Activated CD4-positive, alpha-beta T cell treated with anti-CD3 and anti-CD28 coated beads for 4 hours (primary cell): ENCODE data around the gene CTRB1.
"Not testable (repeated sequence)": the region's sequence is repeated elsewhere in the genome, so short reads cannot be mapped to it uniquely, and the experiment has no call there.

Experiments
- DNase-seq, 2 donors: peaks; one replicate each; pipeline ENCODE4 v3.0.0-alpha.2; 2020

CTRB1 gene

DNA sequence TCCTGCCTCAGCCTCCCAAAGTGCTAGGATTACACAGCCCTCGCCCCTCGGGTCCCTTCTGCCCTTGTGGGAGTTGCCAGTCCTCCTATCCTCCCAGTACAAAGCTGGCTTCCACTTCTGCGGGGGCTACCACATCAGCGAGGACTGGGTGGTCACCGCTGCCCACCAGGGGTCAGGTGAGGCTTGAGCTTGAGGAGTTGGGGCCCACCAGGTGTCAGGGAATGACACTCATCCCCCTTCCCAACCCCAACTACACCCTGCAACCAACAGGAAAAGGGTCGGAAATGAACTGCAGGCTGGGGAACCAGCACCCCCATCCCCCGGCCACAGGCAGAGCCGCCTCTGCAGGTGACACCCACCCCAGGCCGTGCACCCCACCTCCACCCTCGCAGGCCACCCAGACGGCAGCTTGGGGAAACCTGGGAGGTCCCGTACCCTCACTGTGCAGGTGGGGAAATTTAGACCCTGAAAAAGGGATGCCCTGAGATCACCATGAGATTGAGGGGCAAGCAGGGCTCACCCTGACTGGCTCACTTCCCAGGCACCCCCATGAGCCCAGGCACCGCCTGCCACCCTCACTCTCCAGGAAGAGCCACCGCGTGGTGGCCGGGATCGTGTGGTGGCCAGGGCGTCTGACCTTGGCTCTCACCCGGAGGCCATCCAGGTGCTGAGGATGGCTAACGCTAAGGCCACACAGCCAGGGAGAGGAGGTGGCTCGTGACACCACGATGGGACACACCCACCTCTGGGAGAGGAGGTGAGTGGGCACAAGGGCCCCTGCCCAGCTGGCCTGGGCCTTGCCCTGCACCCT lies 8.0 kb downstream of the CTRB1 start:
- DNase-seq: no peak

DNA sequence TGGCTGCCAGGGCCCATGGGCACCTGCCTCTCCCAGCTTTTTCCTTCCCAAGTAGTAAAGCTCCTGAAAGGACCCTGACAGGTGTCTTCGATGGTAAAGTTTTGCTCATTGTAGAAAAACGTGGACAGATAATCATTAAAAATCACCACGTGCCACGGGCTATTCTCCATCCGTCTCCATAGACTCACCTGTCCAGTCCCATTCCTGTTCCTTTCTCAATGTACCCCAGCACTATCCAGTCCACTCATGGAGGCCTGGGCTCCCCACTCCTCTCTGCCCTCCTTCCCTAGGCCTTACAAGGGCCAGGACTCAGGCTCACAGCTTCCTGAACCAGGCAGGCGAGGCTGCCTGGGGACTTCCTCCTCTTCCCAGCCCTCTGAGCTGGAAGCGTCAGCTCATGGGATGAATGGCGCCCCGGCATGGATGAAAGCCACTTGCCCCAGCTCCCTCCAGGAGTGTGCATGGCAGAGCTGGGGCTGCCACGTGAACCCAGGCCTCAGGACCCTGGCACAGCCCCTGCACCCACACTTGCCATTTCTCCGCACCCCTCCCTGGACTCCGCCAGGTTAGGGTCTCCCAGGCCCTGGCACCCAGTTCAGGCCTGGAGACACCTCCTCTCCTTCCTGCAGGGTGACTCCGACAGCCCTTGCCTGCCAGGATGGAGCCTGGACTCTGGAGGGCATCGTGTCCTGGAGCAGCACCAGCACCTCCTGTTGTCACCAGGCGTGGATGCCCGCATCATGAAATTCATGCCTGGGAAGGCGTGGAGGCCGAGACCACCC lies 8.8 kb downstream of the CTRB1 start:
- no peak for DNase-seq

DNA sequence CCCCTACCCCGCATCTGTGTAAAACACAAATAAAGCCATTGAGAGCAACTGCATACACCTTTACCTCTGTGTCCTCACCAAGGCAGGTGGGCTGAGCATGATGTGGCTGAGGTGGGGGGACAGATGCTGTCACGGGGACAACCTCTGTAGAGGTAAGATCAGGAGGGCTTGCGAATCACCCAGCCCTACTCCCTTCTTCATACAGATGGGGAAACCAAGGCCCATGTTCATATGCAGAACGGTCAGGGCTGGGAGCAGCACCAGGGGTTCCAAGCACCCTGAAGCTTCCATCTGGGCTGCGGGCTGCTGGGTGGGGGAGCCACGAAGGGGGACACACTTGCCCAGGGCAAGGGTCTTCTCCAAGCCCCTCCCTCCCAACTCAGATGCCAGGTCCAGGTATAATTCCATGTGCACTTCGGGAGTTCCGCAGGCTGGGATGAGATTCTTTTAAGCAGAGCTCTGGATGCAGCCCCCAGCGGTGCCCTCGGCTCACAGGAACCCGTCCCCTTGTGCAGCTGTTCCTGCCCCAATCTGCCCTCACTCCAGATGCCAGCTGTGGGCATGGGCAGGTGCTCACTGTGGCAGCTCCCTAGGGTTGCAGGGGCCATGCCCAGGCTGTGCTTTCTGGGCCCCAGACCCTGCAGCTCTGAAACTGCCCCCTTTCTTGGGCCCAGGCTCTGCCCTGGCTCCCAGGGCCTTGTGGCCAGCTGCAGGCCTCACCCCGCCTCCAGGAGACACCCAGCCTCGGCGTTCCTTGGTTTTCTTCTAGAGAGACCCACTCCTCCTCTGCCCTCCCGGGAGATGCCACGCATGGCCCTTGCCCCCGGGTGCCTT lies 9.6 kb downstream of the CTRB1 start:
- no peak for DNase-seq

DNA sequence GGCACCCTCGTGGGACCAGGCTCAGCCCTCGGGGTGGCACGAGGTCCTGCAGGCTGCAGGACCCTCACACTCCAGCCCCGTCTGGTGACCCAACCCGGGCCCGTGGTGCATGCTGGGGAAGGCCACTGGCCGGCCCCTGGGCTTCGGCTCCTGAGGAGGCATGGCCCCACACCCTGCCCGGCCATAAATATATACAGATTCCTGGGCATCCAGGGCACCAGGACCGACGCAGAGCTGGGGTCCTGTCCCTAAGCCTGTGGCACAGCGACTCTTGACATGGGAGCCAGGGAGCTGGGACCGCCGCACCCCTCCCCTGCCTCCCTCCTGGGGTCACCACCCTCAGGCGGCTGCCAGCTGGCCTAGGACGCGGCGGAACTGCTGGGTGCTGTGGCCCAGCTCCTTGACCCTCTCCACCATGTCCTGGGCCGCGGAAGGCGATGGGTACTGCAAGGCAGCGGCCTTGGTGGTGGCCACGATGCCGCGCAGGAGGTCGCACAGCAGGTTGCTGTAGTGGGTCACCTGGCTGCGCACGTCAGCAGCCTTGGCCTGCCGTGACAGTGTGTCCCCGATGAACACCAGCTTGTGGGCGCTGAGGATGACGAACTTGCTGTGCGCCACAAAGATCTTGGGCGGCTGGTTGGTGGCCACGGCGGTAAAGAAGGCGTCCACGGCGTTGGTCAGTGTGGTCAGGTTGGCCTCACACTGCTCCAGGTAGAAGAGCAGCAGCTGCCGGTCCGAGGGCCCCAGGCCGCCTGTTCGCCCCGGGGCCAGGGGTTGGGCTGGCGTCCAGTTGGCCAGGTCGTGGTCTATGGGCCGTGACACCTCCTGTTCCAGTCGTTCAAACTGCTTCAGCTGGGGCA lies 10.6 kb downstream of the CTRB1 start:
- DNase-seq: no peak

DNA sequence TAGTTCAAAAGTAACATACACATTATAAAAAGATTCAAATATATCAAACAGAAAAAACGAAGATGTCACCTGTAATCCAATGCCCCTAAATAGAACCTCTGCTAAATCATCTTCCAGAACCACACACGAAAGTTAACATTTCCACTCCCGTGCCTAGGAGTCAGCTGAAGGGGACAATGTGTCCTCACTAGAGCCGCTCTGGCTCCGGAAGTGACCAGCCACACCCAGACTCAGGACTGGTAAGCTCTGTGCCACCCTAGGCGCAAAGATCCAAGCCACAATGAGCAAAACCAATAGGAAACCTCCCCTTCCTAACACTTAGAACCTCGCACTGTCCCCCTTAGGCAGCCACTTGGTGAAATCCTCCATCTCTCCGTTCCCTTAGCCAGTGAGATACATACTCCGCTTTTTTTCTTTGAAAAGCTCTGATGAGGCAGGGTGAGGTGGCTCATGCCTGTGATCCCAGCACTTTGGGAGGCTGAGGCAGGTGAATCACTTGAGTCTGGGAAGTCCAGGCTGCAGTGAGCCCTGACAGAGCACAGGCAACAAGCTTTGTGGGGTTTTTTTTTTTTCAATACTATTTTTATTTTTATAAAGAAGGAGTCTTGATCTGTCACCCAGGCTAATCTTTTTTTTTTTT lies 11.8 kb downstream of the CTRB1 start:
- no peak for DNase-seq

DNA sequence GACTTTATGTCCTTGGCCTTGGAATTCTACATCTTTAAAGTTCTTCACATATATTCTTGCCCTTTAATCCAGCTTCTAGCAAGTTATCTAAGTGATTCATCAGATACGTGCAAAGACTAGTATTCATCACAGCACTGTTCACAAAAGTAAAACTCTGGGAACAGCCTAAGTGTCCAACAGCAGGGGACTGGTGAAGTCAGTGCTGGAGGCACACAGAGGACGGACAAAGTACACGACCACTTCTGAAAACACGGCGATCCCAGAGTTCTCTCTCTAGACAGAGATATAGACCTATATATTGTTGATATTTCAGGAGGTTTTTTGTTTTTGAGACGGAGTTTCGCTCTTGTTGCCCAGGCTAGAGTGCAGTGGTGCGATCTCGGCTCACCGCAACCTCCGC lies 12.8 kb downstream of the CTRB1 start:
- DNase-seq: no peak

DNA sequence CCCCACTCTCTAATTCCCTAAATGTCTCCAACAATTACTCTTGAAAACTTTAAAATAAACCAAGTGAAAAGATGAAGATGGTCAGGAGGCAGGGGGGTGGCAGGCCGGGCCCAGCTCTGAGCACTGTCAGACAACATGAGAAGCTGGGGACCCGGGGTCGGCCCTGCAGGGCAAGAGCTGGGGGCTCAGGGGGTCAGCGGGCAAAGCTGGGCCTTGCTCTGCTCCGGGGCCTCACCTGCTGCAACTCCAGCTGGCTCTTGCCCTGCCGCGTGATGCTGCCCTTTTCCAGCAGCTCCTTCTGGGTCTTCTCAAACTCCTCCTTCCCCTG lies 14.8 kb downstream of the CTRB1 start:
- DNase-seq: no peak

DNA sequence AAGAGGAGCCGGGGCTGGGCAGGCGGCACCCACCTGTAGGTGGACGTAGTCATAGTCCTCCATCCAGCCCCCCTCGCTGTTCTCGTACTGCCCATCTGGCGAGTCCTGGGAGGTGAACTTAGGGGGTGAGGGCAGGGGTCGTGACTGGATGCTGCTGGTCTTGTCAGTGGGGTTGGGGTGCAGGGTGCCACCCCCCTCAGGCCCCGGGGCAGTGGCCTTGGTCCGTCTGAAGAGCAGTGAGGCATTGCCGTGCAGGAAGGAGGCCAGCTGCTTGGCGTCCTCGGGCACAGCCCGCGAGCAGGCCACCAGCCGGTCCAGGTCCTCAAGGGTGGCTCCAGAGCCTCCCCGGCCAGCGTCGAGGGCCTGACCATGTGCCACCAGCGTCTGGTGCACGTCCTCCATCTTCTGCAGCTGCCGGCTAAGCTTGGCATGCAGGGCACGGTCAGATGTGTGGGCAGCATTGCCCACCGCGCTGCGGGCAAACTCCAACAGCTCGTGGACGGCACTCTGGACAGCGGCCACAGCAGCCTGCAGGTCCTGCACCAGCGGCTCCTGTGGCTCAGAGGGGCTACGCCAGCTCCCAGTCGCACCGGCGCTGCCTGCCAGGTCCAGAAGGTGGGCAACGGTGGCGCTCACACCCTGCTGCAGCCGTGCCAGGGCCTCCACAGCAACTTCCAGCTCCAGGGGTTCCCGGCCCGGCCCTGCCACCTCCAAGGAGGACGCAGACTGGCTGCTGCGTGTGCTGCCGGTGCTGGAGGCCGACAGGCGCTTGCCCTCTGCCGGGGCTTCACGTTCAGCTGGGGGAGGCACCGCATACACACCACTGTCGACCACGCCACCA lies 16.3 kb downstream of the CTRB1 start:
- DNase-seq: no peak

DNA sequence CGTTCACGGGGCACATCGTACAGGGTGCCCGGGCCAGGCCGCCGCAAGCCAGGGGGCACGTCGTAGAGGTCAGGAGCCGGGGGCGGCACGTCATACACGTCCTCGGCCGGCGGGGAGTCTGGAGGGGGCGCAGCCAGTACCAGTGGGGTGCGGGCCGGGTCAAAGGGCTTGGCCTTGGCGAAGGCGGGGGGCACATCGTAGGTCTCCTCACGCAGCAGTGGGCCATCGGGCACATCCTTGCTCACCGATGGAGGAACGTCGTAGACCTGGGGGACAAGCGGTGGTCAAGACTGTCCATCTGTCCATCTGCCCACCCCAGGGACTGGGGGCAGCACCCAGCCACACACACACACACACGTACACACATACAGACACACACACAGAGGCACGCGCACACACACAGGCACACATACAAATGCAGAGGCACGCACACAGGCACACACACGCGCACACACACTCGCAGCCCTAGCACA lies 17.0 kb downstream of the CTRB1 start:
- DNase-seq: no peak

DNA sequence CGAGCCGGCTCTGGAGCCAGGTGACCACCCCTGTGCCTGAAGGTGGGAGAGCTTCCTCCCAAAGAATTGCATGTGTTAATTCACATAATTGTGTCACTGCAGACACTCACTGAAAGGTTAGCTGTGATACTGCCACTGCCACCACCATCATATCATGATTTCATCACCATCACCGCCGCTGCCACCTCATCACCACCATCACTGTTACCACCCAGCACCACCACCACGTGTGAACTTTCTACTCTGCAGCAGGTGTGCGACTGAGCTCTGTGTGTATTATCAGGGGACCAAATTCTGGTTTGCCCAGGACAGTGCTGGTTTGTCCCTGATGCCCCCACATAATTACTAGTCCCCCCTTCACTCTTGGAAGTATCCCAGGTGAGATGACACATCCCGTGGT lies 17.4 kb downstream of the CTRB1 start:
- no peak for DNase-seq

DNA sequence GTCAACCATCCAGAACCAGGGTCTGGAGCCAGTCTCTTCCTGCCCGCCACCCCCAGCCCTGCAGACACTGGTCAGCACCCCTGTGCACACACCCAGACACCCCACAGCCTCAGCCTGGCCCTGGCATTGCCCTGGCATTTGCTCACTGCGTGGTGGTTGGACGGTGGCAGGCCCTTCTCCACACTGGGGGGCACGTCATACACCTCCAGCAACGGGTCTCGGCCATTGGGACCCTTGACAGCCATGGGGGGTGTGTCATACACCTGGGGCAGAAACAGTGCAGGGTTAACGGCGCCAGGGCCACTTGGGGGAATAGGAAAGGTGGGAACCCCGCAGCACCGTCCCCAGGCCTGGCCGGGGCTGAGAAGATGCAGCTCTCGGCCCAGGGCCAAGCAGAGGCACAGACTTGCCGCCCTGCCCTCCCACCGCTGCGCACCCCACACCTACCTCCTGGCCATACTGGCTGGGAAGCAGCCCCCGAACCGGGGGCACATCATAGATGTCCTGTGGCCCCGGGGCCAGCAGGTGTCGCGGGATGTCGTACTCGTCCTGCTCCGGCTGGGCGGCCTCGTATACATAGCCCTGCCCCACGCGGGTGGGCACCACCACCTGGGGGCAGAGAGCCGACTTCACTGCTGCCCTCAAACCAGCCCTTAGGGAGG lies 18.1 kb downstream of the CTRB1 start:
- DNase-seq: no peak

DNA sequence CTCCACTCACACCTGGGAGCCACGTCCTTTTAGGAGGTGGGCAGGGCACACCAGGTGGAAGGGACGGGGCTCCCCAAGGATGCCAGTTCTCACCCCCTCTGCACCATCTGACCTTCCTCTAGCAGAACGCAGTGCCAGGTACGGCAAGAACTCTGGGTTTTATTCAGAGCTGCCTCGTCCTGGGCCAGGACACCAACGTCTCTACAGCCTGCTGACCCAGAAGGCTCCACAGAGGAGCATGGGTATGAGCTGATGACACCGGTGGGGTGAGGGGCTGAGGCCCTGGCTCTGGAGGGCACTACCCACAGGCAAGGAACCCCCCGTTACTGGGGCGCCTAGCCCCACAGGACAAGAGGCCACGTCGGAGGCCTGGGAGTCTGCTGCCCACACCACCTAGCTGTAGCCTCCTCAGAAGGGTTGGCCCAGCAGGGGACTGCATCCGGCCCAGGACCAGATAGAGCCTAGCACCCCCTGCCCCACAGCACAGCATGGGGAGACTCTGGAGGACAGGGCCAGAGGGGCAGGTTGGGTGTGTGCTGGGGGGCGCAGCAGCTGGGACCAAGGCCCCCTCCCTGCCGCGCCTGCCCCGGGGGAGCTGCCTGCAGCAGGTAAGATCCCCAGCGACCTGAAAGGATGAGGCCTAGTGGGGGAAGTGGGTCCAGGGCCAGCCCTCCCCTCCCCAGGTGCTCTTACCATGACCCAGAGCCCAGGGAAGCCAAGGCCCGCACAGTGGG lies 18.8 kb downstream of the CTRB1 start:
- no peak for DNase-seq

DNA sequence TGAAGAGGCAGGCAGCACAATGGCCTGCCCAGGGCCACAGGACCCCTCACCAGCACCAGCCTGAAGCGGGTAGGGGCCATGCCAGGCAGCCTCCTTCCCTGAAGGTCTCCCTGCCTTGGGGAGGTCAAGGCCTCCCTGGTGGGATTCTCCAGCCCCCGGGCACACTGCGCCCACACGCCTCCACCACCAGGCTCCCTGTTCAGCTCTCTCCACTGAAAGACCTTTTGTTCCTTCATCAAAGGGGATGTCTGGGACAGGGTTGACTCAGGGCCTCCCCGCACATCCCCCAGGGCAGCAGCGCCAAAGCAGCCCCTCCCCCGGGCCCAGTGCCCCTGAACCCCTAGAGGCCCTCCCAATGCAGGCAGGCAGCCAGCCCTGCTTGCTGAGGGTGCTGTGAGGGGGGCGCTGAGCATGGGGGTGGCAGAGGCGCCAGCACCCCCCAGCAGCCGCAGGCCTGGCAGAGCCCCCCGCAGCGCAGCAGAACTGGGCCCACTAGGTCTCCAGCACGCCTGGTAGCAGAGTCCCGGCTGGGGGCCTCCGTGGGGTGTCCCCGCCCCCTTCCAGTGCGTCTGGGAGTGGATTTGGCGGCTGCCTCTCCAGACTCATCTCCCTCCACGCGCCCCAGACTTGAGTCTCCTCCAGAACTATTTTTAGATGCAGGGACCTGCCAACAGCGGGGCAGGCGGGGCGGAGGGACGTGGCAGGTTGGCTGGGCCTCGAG lies 19.5 kb downstream of the CTRB1 start:
- no peak for DNase-seq

DNA sequence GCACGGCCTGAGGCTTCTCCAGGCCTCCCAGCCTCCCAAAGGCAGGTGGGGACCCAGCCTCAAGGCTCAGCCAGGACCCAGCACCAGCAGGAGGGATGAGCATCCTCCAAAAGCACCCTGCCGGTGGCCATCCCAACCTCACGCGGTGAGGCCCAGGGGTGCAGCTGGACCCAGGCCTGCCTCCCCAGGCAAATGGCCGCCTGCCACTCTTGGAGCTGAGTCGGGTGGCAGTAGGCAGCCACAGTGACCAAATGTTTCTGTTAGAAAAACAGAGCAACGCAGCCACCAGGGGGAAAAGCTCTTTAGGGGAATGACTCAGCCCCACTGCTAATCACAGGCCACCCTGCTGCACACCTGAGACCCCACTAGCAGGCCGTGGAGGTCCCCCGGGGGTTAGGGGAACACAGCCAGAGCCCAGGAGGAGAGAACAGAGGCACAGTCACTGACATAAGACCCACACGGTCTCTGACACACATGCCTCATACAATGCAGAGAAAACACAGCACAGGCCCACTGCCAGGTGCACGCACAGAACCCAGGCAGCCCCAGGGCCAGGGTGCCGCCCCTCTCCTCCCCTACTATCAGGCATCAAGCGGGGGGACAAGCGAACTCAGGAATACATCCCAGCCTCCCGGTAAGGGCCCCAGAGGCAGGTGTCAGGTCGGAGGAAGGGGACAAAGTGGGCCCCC lies 20.2 kb downstream of the CTRB1 start:
- DNase-seq: no peak

DNA sequence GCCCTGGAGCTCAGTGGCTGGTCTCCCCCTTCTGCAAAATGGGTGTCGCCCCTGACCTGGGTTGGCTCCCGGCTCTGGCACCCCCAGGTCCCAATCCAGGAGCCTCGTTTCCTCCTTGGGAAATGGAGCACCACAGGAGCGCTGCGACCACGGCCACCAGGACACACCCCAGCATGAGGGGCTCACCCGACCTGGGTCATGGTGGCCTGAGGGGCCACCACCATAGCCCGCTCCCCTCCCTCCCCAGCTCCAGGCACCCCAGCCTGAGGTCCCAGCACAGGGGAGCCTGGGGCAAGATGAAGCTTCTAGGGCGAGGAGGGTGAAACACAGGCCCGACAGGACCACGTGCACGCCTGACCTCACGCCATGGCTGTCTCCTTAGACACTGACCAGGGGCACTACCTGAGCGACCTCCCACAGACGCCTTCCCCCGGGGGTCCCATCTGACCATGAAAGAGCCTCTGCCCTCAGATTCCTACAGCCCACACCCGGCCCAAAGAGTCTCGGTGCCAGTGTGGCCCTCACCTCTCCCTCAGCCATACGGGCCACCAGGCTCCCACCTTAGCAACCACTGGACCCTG lies 20.8 kb downstream of the CTRB1 start:
- no peak for DNase-seq

DNA sequence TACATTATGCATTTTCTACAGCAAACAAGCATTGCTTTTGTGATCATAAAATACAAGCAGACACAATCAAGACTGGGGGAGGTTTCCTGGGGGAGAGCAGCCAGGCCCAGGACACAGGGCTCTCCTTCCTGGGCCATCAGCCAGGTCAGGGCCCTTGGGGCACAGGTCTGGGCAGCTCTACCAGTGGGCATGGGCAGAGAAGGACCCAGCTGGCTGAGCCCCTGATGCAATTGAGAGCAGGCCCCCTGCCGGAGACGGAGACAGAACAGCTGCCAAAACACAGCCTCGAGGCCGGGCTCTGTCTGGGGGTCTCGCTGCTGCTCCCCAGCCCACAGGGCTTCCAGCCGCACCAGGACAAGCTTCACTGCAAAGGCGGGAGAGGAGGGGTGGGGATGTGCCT lies 21.8 kb downstream of the CTRB1 start:
- DNase-seq: not testable (repeated sequence)

DNA sequence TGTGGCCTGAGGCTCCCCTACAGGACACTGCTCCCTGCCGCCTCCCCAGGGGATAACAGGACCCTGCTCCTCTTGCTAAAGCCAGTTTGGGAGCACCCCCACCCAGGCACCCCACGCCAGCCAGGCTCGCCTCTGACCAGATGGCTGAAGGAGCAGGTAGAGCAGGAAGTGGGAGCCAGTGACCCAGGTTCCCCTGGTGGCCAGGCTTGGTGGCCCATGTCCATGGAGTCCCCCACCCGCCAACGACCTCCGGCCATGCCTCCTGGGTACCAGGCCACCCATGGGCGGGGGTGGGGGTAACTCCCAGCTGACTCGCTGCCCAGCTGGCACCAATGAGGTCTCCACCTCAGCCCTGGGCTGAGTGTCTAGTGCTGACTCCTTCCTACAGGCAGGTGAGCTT lies 22.6 kb downstream of the CTRB1 start:
- no peak for DNase-seq

DNA sequence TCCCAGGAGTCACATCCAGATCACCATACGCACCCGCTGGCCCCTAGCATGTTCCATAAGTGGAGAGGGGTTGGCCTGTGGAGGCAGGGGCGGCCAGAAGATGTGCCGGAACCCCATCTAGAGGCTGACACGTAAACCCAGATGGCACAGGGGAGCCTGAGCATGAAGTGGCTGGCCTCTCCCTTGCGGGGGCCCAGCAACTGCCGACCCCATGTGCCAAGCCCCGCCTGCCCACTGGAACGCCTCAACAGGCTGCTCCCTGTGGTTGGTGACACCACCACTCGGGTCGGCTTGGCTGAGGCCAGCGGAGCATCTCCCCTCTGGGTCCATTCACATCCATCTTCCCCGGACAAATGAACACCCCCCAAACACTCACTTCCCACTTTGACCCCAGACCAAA lies 23.2 kb downstream of the CTRB1 start:
- no peak for DNase-seq
